Type B pancreatic cell (in vitro differentiated cells): Measurements from ENCODE around the gene ITGA8. TPM values are rescaled to one million over a fixed set of nuclear protein-coding genes. Genes with fewer than 3 reads are reported as not detected.

Source experiments
- DNase-seq: peaks from one replicate; pipeline ENCODE4 v3.0.0; 2021; ENCODE audit warnings: mixed read lengths; ENCODE audit not compliant: unreplicated experiment; ENCODE audit errors: extremely low spot score
- H3K27ac Mint-ChIP-seq: 2 replicates; pipeline ENCODE4 v1.8.0; 2021; ENCODE audit warnings: mild to moderate bottlenecking, mixed read lengths
- H3K27me3 Mint-ChIP-seq: 2 replicates; pipeline ENCODE4 v1.8.0; 2021; ENCODE audit warnings: mixed read lengths
- H3K36me3 Mint-ChIP-seq: 2 replicates; pipeline ENCODE4 v1.8.0; 2021; ENCODE audit warnings: mixed read lengths
- H3K4me1 Mint-ChIP-seq: one replicate; pipeline ENCODE4 v1.8.0; 2021; ENCODE audit warnings: mixed read lengths; ENCODE audit not compliant: unreplicated experiment
- H3K4me3 Mint-ChIP-seq: 2 replicates; pipeline ENCODE4 v1.8.0; 2021; ENCODE audit warnings: mild to moderate bottlenecking, mixed read lengths
- H3K9me3 Mint-ChIP-seq: 2 replicates; pipeline ENCODE4 v1.8.0; 2021; ENCODE audit warnings: mixed read lengths
- CTCF ChIP-seq: fragments of 200-600 bp; sonication (generic); conservative IDR thresholded peaks from 2 replicates; pipeline ENCODE4 v1.5.0; 2021; ENCODE audit warnings: antibody characterized with exemption, mild to moderate bottlenecking
- total RNA-seq: library from RNA; stranded (reverse); gene quantifications from 2 replicates; pipeline ENCODE4 v1.2.1, GENCODE V29; 2021; ENCODE audit warnings: low replicate concordance

Gene ITGA8
- total RNA-seq, 1 donor from 2014 or later: 10.1 TPM

GRCh38 chr10:15658069-15658702 lies 61.5 kb downstream of the ITGA8 start:
- Mint-ChIP-seq H3K36me3 (peaks cover 3% of the 10 kb centered on the region), H3K27me3 (no peaks in the 10 kb centered on the region), H3K4me1 (no peaks in the 10 kb centered on the region), H3K4me3 (no peak overlapping the region), H3K9me3 (no peaks in the 10 kb centered on the region), H3K27ac (no peak overlapping the region)
- no peak for TF ChIP-seq CTCF
- no peak for DNase-seq

GRCh38 chr10:15652757-15653156 lies 67.0 kb downstream of the ITGA8 start:
- no peaks in the 10 kb centered on the region for H3K4me1 Mint-ChIP-seq
- H3K27ac Mint-ChIP-seq: no peak overlapping the region
- H3K36me3 Mint-ChIP-seq: peaks cover 4% of the 10 kb centered on the region
- no peaks in the 10 kb centered on the region for H3K9me3 Mint-ChIP-seq
- TF ChIP-seq CTCF: no peak
- DNase-seq: no peak
- no peaks in the 10 kb centered on the region for H3K27me3 Mint-ChIP-seq
- H3K4me3 Mint-ChIP-seq: no peak overlapping the region

GRCh38 chr10:15652117-15652516 lies 67.6 kb downstream of the ITGA8 start:
- H3K4me1 Mint-ChIP-seq: no peaks in the 10 kb centered on the region
- no peak for DNase-seq
- H3K9me3 Mint-ChIP-seq: no peaks in the 10 kb centered on the region
- H3K27ac Mint-ChIP-seq: no peak overlapping the region
- peaks cover 4% of the 10 kb centered on the region for H3K36me3 Mint-ChIP-seq
- no peak overlapping the region for H3K4me3 Mint-ChIP-seq
- no peak for TF ChIP-seq CTCF
- no peaks in the 10 kb centered on the region for H3K27me3 Mint-ChIP-seq

GRCh38 chr10:15651175-15651574 lies 68.5 kb downstream of the ITGA8 start:
- H3K27ac Mint-ChIP-seq: no peak overlapping the region
- DNase-seq: no peak
- TF ChIP-seq CTCF: no peak
- H3K27me3 Mint-ChIP-seq: no peaks in the 10 kb centered on the region
- H3K4me3 Mint-ChIP-seq: no peak overlapping the region
- H3K4me1 Mint-ChIP-seq: no peaks in the 10 kb centered on the region
- H3K9me3 Mint-ChIP-seq: no peaks in the 10 kb centered on the region
- peaks cover 4% of the 10 kb centered on the region for H3K36me3 Mint-ChIP-seq

- no peak for TF ChIP-seq CTCF
- DNase-seq: no peak
- H3K4me1 Mint-ChIP-seq: no peaks in the 10 kb centered on the region
- H3K36me3 Mint-ChIP-seq: no peaks in the 10 kb centered on the region
- H3K9me3 Mint-ChIP-seq: peaks cover 5% of the 10 kb centered on the region
- H3K27me3 Mint-ChIP-seq: no peaks in the 10 kb centered on the region
- no peak overlapping the region for H3K27ac Mint-ChIP-seq
- H3K4me3 Mint-ChIP-seq: no peak overlapping the region
These were observed 77.6 kb downstream of the ITGA8 start for GRCh38 chr10:15642095-15642494.
